K562 (cell line): ENCODE results near the gene CPED1. TPM values are rescaled to one million over a fixed set of nuclear protein-coding genes. Genes with fewer than 3 reads are reported as not detected.

ENCODE experiments used
- E4F1 ChIP-seq: fragments of 250-450 bp; sonication (Bioruptor Pico); IDR thresholded peaks from 2 replicates; pipeline ENCODE4 v1.5.0; 2021; ENCODE audit warnings: mild to moderate bottlenecking, borderline replicate concordance
- ESRRB ChIP-seq: fragments of 250-450 bp; sonication (Bioruptor Pico); IDR thresholded peaks from 2 replicates; pipeline ENCODE4 v1.5.0; 2020; ENCODE audit warnings: mild to moderate bottlenecking, moderate library complexity, borderline replicate concordance
- GTF3C2 ChIP-seq: IDR thresholded peaks from 3 replicates; pipeline ENCODE4 v1.6.1; 2011; ENCODE audit warnings: borderline replicate concordance, mild to moderate bottlenecking, moderate library complexity; ENCODE audit not compliant: insufficient read length; ENCODE audit errors: extremely low read depth
- HDAC8 ChIP-seq: fragments of 450-650 bp; IDR thresholded peaks from 2 replicates; pipeline ENCODE4 v1.6.1; 2016; ENCODE audit warnings: mild to moderate bottlenecking, missing genetic modification characterization, moderate library complexity, missing compliant biosample characterization
- RFX1 ChIP-seq: fragments of 450-650 bp; IDR thresholded peaks from 2 replicates; pipeline ENCODE4 v1.6.1; 2016; ENCODE audit warnings: mild to moderate bottlenecking, moderate library complexity
- ZKSCAN3 ChIP-seq: fragments of 250-450 bp; sonication (Bioruptor Pico); IDR thresholded peaks from 2 replicates; pipeline ENCODE4 v1.4.0; 2020
- ZNF23 ChIP-seq: fragments of 250-450 bp; sonication (Bioruptor Pico); IDR thresholded peaks from 2 replicates; pipeline ENCODE4 v1.4.0; 2020; ENCODE audit warnings: mild to moderate bottlenecking
- polyA plus RNA-seq, 8 experiments: library from polyadenylated mRNA; depleted of rRNA in 4 of 8; stranded (reverse) in 5 of 8; unstranded in 3 of 8; fragments of >200 nt; fragmentation: Nextera tagmentation in 2 of 8; fragmentation: Illumina TruSeq in 1 of 8; extraction: Ambion mirVana in 2 of 8; extraction: Trizol in 1 of 8; gene quantifications; 2 replicates each; pipeline versions ENCODE4 v1.2.1 to v1.2.3, GENCODE V29; 2011 to 2014; ENCODE audit warnings: inconsistent platforms in 1 of 8, missing spikeins in 1 of 8
- total RNA-seq, 7 experiments: library from RNA; depleted of rRNA in 6 of 7; stranded (reverse); fragments of >200 nt in 6 of 7; fragmentation: Illumina TruSeq in 2 of 7; extraction: Trizol in 2 of 7; gene quantifications; 2 replicates each; pipeline versions ENCODE4 v1.2.1 to v1.2.3, GENCODE V29; 2011 to 2021; ENCODE audit warnings: low replicate concordance in 1 of 7

Gene CPED1
- total and polyA plus RNA-seq, 9 of the 15 experiments (the other 6 are each of a cell fraction or from before 2014, with no cell fraction given), result 195 to 393 (median 290) TPM

- TF ChIP-seq E4F1, result no peak; the same call in 1 of the 2 replicates
- TF ChIP-seq GTF3C2, result no peak
- no peak for TF ChIP-seq RFX1
- TF ChIP-seq HDAC8 (tag), result no peak
- TF ChIP-seq ESRRB, result no peak; the same call in 1 of the 2 replicates
- no peak for TF ChIP-seq ZKSCAN3 (CRISPR knock-in tag)
- TF ChIP-seq ZNF23 (CRISPR knock-in tag), result peak; percentile 58
- TF ChIP-seq, all 486 proteins: peak for 222
Observed at GRCh38 chr7:121038717-121039509, 50.4 kb downstream of the CPED1 start (continued).
